ENCODE data around the gene DMAP1.

The DMAP1 gene

GRCh38 chr1:44229435-44230167 is 16.3 kb downstream of the DMAP1 start:
- DNase-seq, result no peak

- DNase-seq, result no peak
Measured at GRCh38 chr1:44230796-44231195, 17.5 kb downstream of the DMAP1 start.

- no peak for DNase-seq
Measured at GRCh38 chr1:44233593-44233992, 20.3 kb downstream of the DMAP1 start.

GRCh38 chr1:44235808-44236207 is 22.5 kb downstream of the DMAP1 start:
- DNase-seq, result no peak

- no peak for DNase-seq
Measured at GRCh38 chr1:44236490-44237272, 23.4 kb downstream of the DMAP1 start.

GRCh38 chr1:44237721-44238457 is 24.6 kb downstream of the DMAP1 start:
- DNase-seq, result no peak

GRCh38 chr1:44238660-44239059 is 25.4 kb downstream of the DMAP1 start:
- DNase-seq, result no peak

- no peak for DNase-seq
Measured at GRCh38 chr1:44239331-44239960, 26.2 kb downstream of the DMAP1 start.

GRCh38 chr1:44239961-44240371 is 26.7 kb downstream of the DMAP1 start:
- DNase-seq, result no peak

- no peak for DNase-seq
Measured at GRCh38 chr1:44240802-44241671, 27.8 kb downstream of the DMAP1 start.

GRCh38 chr1:44242746-44243145 is 29.5 kb downstream of the DMAP1 start:
- DNase-seq, result no peak

GRCh38 chr1:44243782-44244495 is 30.7 kb downstream of the DMAP1 start:
- no peak for DNase-seq

GRCh38 chr1:44244986-44245385 is 31.7 kb downstream of the DMAP1 start:
- DNase-seq, result no peak

GRCh38 chr1:44246806-44247205 is 33.5 kb downstream of the DMAP1 start:
- no peak for DNase-seq

GRCh38 chr1:44249543-44249942 is 36.3 kb downstream of the DMAP1 start:
- no peak for DNase-seq

- DNase-seq, result no peak
Measured at GRCh38 chr1:44250068-44250781, 37.0 kb downstream of the DMAP1 start.

GRCh38 chr1:44251486-44251885 is 38.2 kb downstream of the DMAP1 start:
- no peak for DNase-seq

- no peak for DNase-seq
Measured at GRCh38 chr1:44251989-44252671, 38.9 kb downstream of the DMAP1 start.

GRCh38 chr1:44254392-44254910 is 41.2 kb downstream of the DMAP1 start:
- no peak for DNase-seq

All from stimulated activated naive CD4-positive, alpha-beta T cell treated with Interleukin-2 at 50 U/mL for 16 hours (primary cell).